NCI-H187 treated with DMSO at 0.1 percent for 48 hours (cell line): Measurements from ENCODE around the gene DYRK1B.
A peak's percentile ranks its signal among the peaks of the same experiment; 100 is the strongest.
"Not testable (repeated sequence)": the region's sequence is repeated elsewhere in the genome, so short reads cannot be mapped to it uniquely, and the experiment has no call there.

Source experiments
- DNase-seq: peaks from one replicate; lab custom pipeline; 2025; lab: John Stamatoyannopoulos, UW

Gene DYRK1B

GRCh38 chr19:39809368-39809767, 24.6 kb downstream of the DYRK1B start:
- DNase-seq: no peak

GRCh38 chr19:39808688-39809087, 25.3 kb downstream of the DYRK1B start:
- DNase-seq: not testable (repeated sequence)

- DNase-seq: no peak
Measured at GRCh38 chr19:39807846-39808364, 26.1 kb downstream of the DYRK1B start.

- no peak for DNase-seq
Measured at GRCh38 chr19:39805104-39805503, 28.9 kb downstream of the DYRK1B start.

GRCh38 chr19:39802958-39803357, 31.0 kb downstream of the DYRK1B start:
- no peak for DNase-seq

- no peak for DNase-seq
Measured at GRCh38 chr19:39797083-39797482, 36.9 kb downstream of the DYRK1B start.

- no peak for DNase-seq
Measured at GRCh38 chr19:39796000-39796498, 37.9 kb downstream of the DYRK1B start.

- DNase-seq: no peak
Measured at GRCh38 chr19:39795001-39795400, 39.0 kb downstream of the DYRK1B start.

- DNase-seq: peak; percentile 15
Measured at GRCh38 chr19:39792999-39793546, 40.9 kb downstream of the DYRK1B start.

GRCh38 chr19:39788244-39788643, 45.7 kb downstream of the DYRK1B start:
- DNase-seq: no peak

- DNase-seq: no peak
Measured at GRCh38 chr19:39780894-39781293, 53.1 kb downstream of the DYRK1B start.

- no peak for DNase-seq
Measured at GRCh38 chr19:39778763-39779162, 55.2 kb downstream of the DYRK1B start, which contains the start of gene LEUTX. LEUTX (plus strand) TSS chr19:39778854; CDS start chr19:39778921, 67 bp downstream.
